Fibroblast of mammary gland (primary cell): ENCODE data around the gene LLCFC1.
"Not testable (repeated sequence)": the region's sequence is repeated elsewhere in the genome, so short reads cannot be mapped to it uniquely, and the experiment has no call there.

Experiments
- DNase-seq: peaks from one replicate; pipeline ENCODE4 v3.0.0-alpha.2; 2010; ENCODE audit warnings: low read depth
- H3K4me3 ChIP-seq: 2 replicates; pipeline ENCODE4 v1.5.1; 2011; ENCODE audit warnings: low read depth, mild to moderate bottlenecking, low read length, moderate library complexity; ENCODE audit not compliant: control insufficient read depth
- CTCF ChIP-seq: conservative IDR thresholded peaks from 2 replicates; pipeline ENCODE4 v1.5.1; 2011; ENCODE audit warnings: low read depth, low read length, inconsistent platforms; ENCODE audit not compliant: control insufficient read depth, insufficient read depth

Gene LLCFC1

DNA sequence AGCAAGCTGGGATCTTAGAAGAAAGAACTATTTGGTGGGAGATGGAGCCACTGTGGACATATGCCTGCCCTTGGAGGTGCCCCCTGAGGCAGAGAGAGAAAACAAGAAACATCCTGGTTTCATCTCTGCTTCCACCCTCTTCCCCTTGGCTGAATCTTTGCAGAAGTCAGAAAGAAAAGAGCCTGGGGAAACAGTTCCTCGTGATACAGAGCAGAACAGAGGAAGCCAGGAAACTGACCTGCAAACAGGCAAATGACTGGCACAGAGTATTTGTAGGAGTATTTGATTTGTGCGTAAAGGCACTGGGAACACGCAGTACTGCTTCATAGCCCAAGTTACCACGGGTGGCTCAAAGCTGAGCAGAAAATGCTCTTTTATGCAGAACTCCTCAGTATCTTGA is 29.9 kb downstream of the LLCFC1 start:
- H3K4me3 ChIP-seq, result no peak overlapping the region
- DNase-seq, result no peak
- TF ChIP-seq CTCF, result no peak

- no peak overlapping the region for H3K4me3 ChIP-seq
- TF ChIP-seq CTCF, result no peak
Measured at GRCh38 chr7:142974626-142975025, 35.3 kb downstream of the LLCFC1 start.

DNA sequence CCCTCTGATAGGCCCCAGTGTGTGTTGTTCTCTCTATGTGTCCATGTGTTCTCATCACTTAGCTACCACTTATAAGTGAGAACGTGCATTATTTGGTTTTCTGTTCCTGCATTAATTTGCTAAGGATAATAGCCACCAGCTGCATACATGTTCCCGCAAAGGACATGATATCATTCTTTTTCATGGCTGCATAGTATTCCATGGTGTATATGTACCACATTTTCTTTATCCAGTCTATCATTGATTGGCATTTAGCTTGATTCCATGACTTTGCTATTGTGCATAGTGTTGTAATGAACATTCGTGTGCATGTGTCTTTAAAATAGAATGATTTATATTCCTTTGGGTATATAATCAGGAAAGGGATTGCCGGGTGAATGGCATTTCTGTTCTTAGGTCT is 39.1 kb downstream of the LLCFC1 start:
- H3K4me3 ChIP-seq, DNase-seq: not testable (repeated sequence)

More at GRCh38 chr7:142974626-142975025, 35.3 kb downstream of the LLCFC1 start:
- no peak for DNase-seq

GRCh38 chr7:142983825-142984224 is 44.5 kb downstream of the LLCFC1 start:
- no peak for DNase-seq
- no peak overlapping the region for H3K4me3 ChIP-seq
- no peak for TF ChIP-seq CTCF

DNA sequence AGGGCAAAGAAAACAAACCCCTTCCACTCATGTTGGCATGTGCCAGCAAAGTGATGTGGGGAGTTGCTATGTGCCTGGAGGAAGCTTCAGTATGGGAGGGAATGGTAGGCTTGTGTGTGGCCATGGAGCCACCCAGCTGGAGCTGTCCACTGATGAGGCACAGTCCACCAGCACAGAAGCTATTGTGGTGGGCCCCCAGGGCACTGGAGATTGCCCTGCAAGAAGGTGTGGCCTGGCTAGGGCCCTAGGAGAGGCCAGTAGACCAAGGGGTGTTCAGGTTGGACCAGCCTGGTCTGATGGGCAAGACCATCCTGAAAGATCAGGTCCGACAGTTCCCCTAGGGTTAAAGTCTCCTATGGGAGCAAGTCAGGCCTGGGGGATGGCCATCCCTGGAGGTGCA is 45.0 kb downstream of the LLCFC1 start:
- TF ChIP-seq CTCF, result no peak
- DNase-seq, result no peak
- H3K4me3 ChIP-seq, result no peak overlapping the region
